HG02840 (cell line): ENCODE data around the gene DYNLL2.
"Not testable (repeated sequence)": the region's sequence is repeated elsewhere in the genome, so short reads cannot be mapped to it uniquely, and the experiment has no call there.

ENCODE experiments used
- ATAC-seq: cut with Tn5 transposase; IDR thresholded peaks from one replicate; pipeline ENCODE4 v1.9.1; 2021; ENCODE audit warnings: mild to moderate bottlenecking, moderate library complexity, moderate number of reproducible peaks; ENCODE audit not compliant: unreplicated experiment, low FRiP score

Gene DYNLL2

GRCh38 chr17:58066401-58066800, 16.8 kb upstream of the DYNLL2 start:
- ATAC-seq: no peak

DNA sequence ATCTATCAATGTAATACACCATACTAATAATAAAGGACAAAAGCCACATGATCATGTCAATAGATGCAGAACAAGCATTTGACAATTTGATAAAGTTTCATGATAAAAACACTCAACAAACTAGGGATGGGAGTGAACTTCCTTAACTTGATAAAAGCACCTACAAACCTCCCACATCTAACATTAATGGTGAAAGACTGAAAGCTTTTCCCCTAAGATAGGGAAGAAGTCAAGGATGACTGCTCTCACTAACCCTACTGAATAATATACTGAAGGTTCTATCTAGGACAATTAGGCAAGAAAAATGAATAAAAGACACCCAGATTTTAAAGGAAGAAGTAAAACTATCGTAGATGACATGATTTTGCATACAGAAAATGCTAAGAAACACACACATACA, 10.4 kb upstream of the DYNLL2 start:
- no peak for ATAC-seq

GRCh38 chr17:58073266-58073665, 10.0 kb upstream of the DYNLL2 start:
- ATAC-seq: not testable (repeated sequence)

- not testable (repeated sequence) for ATAC-seq
Measured at GRCh38 chr17:58074406-58074805, 8.8 kb upstream of the DYNLL2 start.

DNA sequence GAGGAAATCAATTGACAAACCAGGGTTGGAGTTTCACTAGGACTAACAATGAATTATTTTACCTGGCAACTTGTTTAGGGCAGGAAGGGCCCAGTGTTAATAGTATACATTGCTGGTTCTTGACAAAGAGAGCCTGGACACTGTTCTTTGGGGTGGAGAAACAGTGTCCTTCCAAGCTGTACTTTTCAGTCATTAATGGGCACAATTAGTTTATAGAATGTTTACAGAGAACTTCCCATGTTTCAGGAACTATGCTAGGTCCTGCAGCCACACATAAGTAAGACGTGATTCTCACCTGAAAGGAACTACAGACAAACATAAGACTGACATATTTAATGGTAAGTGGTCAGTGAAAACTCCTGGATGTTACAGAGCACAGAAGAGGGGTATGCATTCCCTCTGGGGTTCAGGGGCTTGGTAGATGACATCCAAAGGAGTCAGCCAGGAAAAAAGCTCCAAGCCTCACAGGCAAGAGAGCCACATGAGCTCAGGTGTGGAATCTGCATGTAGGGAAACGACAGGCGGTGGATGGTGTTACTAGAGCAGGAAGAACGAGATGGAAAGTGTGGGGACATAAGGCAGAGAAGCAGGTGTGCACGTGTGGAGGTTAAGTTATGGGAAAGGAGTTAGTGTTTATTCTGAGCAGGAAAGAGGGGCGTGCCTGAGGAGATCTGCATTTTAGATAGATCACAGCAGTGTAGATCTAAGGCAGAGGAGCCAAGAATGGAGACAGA, 3.8 kb upstream of the DYNLL2 start:
- no peak for ATAC-seq

GRCh38 chr17:58081646-58082340, 1.4 kb upstream of the DYNLL2 start:
- ATAC-seq: no peak

DNA sequence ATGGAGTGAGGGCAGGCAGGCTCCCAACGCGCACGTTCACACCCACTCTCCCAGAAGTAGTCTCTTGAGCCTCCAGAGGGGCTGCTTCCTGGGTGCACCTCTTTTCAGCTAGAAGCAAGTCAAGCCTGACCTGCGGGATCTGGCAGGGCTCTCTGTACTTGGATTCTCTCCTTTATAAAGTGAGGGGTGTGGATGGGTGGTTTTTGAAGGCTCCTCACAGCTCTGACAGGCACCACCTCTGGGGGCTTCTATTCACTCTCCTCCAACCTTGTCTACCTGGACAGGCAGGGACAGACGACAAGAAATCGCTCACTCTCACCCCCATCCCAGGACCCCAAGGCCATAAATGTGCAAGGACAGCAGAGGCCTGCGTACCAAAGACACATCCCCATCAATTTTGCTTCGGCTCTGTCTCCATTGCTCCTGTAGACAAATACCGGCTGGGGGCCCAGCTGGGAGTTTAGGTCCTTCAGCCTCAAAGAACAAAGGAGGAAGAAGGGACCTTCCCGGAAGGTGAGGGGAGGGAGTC, 814 bp upstream of the DYNLL2 start:
- ATAC-seq: no peak

GRCh38 chr17:58083491-58084316, 485 bp downstream of the DYNLL2 start:
- ATAC-seq: peak; percentile 48

DNA sequence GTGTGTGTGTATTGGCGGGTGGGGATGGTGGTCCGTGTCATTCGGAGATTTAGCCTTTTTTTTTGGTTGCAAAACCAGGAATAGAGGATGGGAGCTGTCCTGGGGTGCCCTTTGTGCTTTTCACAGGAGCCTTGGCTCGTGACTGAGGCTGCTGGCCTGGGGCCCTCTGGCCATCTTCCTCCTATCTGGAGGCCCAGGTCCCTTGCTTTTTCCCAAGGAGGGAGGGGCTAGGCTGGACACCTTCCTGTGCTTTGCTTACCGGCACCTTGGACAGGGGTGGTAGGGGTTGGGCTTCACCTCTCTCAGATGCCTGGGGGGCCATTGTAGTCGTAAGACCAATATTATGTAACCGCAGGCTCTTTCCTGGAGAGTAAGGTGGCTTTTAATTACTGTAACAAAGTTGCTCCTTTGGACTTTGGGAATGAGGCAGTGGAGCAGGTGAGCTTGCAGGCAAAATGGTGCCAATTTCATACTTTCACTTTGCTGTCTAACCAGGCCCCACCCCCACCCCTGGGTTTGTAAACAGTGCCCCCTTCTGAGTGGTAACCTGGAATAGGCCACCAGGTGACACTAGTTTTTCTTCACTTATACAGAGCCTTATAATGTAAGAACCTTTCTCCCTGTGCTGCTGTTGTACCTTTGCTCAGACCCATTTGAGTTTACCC, 1.2 kb downstream of the DYNLL2 start:
- ATAC-seq: peak; percentile 2

- ATAC-seq: no peak
Measured at GRCh38 chr17:58085039-58085715, 2.0 kb downstream of the DYNLL2 start.

DNA sequence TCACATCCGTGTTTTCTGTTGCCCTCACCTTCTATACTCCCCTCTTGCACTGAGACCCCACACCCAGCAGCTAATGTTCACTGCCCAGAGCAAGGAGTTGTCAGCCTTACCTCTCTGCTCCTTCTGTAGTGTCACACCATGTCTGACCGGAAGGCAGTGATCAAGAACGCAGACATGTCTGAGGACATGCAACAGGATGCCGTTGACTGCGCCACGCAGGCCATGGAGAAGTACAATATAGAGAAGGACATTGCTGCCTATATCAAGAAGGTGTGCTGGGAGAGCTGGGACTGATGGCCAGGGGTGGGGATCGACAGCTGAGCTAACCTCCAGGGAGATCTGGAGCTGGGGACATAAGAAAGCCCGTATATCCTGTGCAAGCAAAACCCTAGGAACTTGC, 3.7 kb downstream of the DYNLL2 start:
- no peak for ATAC-seq

DNA sequence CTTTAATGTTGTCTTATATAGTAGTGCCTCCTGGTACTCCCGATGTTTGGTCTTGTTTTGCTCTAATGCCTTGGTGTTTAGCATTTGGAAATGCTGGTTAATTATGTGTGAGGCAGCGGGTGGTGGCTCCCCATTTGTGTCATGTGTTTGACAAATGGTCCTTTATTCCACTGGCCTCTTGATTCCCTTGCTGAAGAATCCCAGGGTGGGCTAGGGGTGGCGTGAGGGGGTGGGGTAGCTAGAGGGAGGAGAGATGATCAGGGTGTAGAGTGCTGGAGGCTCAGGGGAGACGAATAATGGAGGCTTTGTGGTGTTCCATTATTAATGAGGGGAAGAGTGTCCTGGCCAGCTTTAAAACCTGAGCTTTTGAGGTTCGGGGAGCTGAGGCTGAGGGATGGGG, 5.4 kb downstream of the DYNLL2 start:
- ATAC-seq: no peak

DNA sequence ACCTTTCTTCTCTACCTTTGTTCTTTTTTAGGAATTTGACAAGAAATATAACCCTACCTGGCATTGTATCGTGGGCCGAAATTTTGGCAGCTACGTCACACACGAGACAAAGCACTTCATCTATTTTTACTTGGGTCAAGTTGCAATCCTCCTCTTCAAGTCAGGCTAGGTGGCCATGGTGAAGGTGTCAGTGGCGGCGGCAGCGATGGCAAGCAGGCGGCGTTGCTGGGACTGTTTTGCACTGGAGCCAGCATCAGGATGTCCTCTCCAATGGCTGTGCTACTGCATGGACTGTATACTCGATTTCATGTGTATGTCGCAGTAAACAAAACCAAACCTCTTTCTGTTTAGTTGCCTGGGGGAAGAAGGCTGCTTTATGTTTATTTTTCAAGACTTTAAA, 5.9 kb downstream of the DYNLL2 start:
- no peak for ATAC-seq

DNA sequence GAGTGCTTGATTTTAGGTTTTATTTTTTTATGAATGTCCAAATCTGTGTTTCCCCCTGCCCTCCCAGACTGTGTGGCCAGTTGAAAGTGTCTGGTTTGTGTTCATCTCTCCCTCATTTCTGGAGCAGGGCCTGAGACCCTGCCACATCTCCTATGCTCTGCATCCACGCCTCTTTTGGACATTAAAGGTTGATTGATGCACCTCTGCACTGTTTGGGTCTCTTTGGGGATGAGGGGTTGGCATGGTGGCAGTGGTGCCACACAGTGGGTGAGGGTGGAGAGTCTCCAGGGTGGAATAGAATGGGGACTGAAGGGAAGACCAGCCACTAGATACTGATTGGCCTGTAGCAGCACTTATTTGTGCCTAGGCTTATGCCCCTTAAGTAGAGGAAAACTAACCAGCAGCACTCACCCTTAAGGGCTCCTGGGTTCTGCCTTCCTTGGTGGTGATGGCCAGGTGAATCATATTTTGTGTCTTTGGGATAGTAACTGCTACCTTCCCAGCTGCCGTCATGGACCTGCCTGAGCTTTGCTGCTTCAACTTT, 7.9 kb downstream of the DYNLL2 start:
- no peak for ATAC-seq

- no peak for ATAC-seq
Measured at GRCh38 chr17:58092101-58092796, 9.0 kb downstream of the DYNLL2 start.

DNA sequence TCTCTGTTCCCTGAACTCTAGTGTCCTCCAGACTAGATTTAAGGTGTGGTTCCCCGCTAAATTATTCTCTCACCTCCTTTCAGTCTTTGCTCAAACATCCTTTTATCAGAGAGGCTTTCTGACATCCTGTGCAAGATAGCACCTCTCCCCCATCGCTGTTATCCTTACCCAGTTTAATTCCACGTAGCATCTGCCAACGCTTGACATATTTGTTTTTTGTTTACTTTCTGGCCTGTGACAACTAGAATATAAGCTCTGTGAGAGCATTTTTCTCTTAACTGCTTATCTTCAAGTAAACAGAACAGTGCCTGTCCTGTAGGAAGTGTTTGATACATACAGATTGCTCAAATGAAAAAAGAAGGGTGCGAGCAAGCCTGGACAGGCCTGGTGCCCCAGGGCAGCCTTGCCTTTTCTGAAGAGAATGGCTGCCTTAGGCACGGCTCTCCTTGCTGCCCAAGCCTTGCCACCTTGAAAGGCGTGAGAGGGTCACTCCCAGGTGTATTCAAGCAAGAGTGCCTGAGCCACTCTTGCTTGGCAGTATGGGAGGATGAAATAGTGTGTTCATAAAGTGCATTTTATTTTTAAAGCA, 9.7 kb downstream of the DYNLL2 start:
- no peak for ATAC-seq

GRCh38 chr17:58094118-58094517, 10.9 kb downstream of the DYNLL2 start:
- no peak for ATAC-seq

DNA sequence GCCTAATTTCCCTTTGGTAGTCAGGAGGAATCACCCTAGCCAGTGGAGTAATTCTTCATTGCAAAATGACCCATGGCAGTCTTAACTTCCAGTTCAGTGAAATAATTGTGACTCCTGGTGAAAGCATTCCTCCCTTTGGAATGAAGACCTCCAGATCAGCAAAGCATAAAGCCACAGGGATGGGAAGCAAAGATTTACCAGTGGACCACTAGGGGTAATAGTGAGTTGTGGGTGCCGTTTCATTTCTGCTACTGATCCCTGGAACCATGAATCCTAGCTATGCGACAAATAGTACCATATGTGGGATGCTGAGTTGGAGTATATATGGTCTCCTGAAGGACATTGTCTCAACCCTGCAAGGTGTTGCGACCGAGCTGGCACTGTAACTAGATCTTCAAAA, 13.7 kb downstream of the DYNLL2 start:
- ATAC-seq: no peak
